DOHH2 (cell line): ENCODE measurements around the gene CASZ1.

Experiments used
- H3F3A ChIP-seq: fragments of 200-600 bp; sonication (generic), shearing (Covaris generic); 2 replicates; pipeline ENCODE4 v1.6.0; 2016; ENCODE audit warnings: antibody characterized with exemption, mild to moderate bottlenecking; ENCODE audit not compliant: control insufficient read depth, insufficient read depth
- H3K27ac ChIP-seq: fragments of 200-600 bp; sonication (generic); 2 replicates; pipeline ENCODE4 v1.5.1; 2014; ENCODE audit warnings: low read depth, mild to moderate bottlenecking, low read length, moderate library complexity
- H3K27me3 ChIP-seq: fragments of 200-600 bp; sonication (generic); 2 replicates; pipeline ENCODE4 v1.6.1; 2014; ENCODE audit warnings: mild to moderate bottlenecking, low read length, mixed read lengths; ENCODE audit not compliant: control insufficient read depth
- H3K36me3 ChIP-seq: fragments of 200-600 bp; sonication (generic); 2 replicates; pipeline ENCODE4 v1.6.1; 2014; ENCODE audit warnings: mild to moderate bottlenecking, low read length, moderate library complexity, mixed read lengths; ENCODE audit not compliant: control insufficient read depth
- H3K4me1 ChIP-seq: fragments of 200-600 bp; sonication (generic); 2 replicates; pipeline ENCODE4 v1.6.1; 2014; ENCODE audit warnings: mild to moderate bottlenecking, low read length, mixed read lengths; ENCODE audit not compliant: control insufficient read depth
- H3K4me2 ChIP-seq: fragments of 200-600 bp; sonication (generic); 2 replicates; pipeline ENCODE4 v1.6.0; 2014; ENCODE audit warnings: mild to moderate bottlenecking, low read length, moderate library complexity
- H3K4me3 ChIP-seq: fragments of 200-600 bp; sonication (generic); 2 replicates; pipeline ENCODE4 v1.5.1; 2014; ENCODE audit warnings: mild to moderate bottlenecking, low read length, mixed read lengths
- H3K79me2 ChIP-seq: fragments of 200-600 bp; sonication (generic); 2 replicates; pipeline ENCODE4 v1.6.1; 2014; ENCODE audit warnings: mild to moderate bottlenecking, low read length, mixed read lengths; ENCODE audit not compliant: control insufficient read depth
- H3K9me2 ChIP-seq: fragments of 200-600 bp; sonication (generic); replicated peaks from 2 replicates; pipeline ENCODE4 v1.6.1; 2014; ENCODE audit warnings: mild to moderate bottlenecking, low read length, mixed read lengths; ENCODE audit not compliant: control insufficient read depth
- H3K9me3 ChIP-seq: fragments of 200-600 bp; sonication (generic); 2 replicates; pipeline ENCODE4 v1.6.1; 2014; ENCODE audit warnings: antibody characterized with exemption, low read length, mixed read lengths; ENCODE audit not compliant: control insufficient read depth, insufficient read depth
- H4K20me1 ChIP-seq: fragments of 200-600 bp; sonication (generic); 2 replicates; pipeline ENCODE4 v1.6.0; 2014; ENCODE audit warnings: low read depth, mild to moderate bottlenecking, antibody characterized with exemption, low read length, moderate library complexity; ENCODE audit not compliant: control insufficient read depth, insufficient read depth
- CTCF ChIP-seq: fragments of 200-600 bp; sonication (generic); IDR thresholded peaks from one replicate; pipeline ENCODE4 v1.5.1; 2014; ENCODE audit warnings: antibody characterized with exemption, mild to moderate bottlenecking, low read depth, low read length; ENCODE audit not compliant: poor library complexity, severe bottlenecking
- EZH2phosphoT487 ChIP-seq: fragments of 200-600 bp; sonication (generic); IDR thresholded peaks from 2 replicates; pipeline ENCODE4 v1.6.1; 2017; ENCODE audit warnings: borderline replicate concordance, mild to moderate bottlenecking, antibody characterized with exemption, low read length, moderate library complexity, mixed read lengths

The CASZ1 gene

DNA sequence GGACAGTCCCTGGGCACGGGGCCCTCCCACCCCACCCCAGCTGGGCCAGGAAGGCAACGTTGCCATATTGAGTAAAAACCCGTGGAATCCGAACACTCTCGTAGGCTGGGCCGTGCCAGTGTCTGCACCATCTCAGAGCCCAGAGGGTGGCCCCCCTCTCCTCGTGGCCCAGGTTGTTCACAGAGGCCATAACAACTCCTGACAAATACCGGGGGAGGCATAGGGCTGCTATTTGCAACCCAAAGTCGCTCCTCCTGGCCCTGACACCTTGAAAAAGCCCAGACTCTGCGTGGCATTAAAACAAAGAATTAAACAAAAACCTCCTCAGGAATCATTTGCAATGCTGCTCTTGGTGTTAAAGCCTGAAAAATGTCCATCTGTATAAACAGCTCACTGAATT is 141.4 kb downstream of the CASZ1 start:
- Histone ChIP-seq H3F3A (no peaks in the 10 kb centered on the region), H3K9me2 (no peaks in the 10 kb centered on the region), H3K4me1 (no peaks in the 10 kb centered on the region), H3K9me3 (no peaks in the 10 kb centered on the region), H3K27ac (no peak overlapping the region), H3K27me3 (no peaks in the 10 kb centered on the region), H3K36me3 (no peaks in the 10 kb centered on the region), H3K4me2 (no peak overlapping the region), H3K79me2 (no peaks in the 10 kb centered on the region), H3K4me3 (no peak overlapping the region), H4K20me1 (no peaks in the 10 kb centered on the region)
- no peak for TF ChIP-seq CTCF
- TF ChIP-seq EZH2phosphoT487: no peak

- Histone ChIP-seq H4K20me1 (no peaks in the 10 kb centered on the region), H3K9me3 (no peaks in the 10 kb centered on the region), H3K4me1 (no peaks in the 10 kb centered on the region), H3K4me3 (no peak overlapping the region), H3K79me2 (no peaks in the 10 kb centered on the region), H3K27me3 (no peaks in the 10 kb centered on the region), H3K36me3 (no peaks in the 10 kb centered on the region), H3F3A (no peaks in the 10 kb centered on the region), H3K27ac (no peak overlapping the region), H3K9me2 (no peaks in the 10 kb centered on the region), H3K4me2 (no peak overlapping the region)
- TF ChIP-seq CTCF: no peak
- no peak for TF ChIP-seq EZH2phosphoT487
These were observed 142.9 kb downstream of the CASZ1 start for GRCh38 chr1:10653370-10654125.

DNA sequence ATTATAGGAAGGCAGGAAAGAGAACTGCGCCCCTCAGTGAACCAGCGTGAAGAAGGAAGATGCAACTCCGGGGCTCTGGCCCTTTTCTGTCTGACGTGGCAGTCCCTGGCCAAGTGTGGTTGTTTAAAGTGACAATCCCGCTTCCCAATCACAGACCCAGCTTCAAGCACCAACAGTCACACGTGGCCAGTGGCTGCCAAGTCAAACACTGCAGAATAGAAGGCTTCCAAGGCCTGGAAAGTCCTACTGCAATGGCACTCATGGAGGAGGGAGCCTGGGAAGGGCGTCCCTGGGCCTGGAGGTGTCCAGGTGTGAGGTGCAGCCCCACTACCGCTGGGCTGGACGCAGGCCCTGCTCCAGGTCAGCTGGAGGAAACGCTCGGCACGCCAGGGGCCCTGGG is 143.8 kb downstream of the CASZ1 start:
- Histone ChIP-seq H3F3A (no peaks in the 10 kb centered on the region), H3K27me3 (no peaks in the 10 kb centered on the region), H3K36me3 (no peaks in the 10 kb centered on the region), H3K4me1 (no peaks in the 10 kb centered on the region), H4K20me1 (no peaks in the 10 kb centered on the region), H3K4me2 (no peak overlapping the region), H3K27ac (no peak overlapping the region), H3K79me2 (no peaks in the 10 kb centered on the region), H3K9me3 (no peaks in the 10 kb centered on the region), H3K4me3 (no peak overlapping the region), H3K9me2 (no peaks in the 10 kb centered on the region)
- no peak for TF ChIP-seq EZH2phosphoT487
- TF ChIP-seq CTCF: no peak
